ENCODE data around the gene ZSCAN5B. TPM values are rescaled to one million over a fixed set of nuclear protein-coding genes. Genes with fewer than 3 reads are reported as not detected.

ZSCAN5B gene
- total RNA-seq, 1 donor, result not detected

- no peak for TF ChIP-seq CTCF (IDR thresholded peaks at IDR 0.05; ENCODE audit: insufficient read depth, low read depth, low read length)
- H3K4me3 ChIP-seq (ENCODE audit: low read depth, low read length), result no peak overlapping the region
- DNase-seq (ENCODE audit: low read depth), result no peak
Measured at GRCh38 chr19:56159622-56160271, 37.8 kb downstream of the ZSCAN5B start.

DNA sequence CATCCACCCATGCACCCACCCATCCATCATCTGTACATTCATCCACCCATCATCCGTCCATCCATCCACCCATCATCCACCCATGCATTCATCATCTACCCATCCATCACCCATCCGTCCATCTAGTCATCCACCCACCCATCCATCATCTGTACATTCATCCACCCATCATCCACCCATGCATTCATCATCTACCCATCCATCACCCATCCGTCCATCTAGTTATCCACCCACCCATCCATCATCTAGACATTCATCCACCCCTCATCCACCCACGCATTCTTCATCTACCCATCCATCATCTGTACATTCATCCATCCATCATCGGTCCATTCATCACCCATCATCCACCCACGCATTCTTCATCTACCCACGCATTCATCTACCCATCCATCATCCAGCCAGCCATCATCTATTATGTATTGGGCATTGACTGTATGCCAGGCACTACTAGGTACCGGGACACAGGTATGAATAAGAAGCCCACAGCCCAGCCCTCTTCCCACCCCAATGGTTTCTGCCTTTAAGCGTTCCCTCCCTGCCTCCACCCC lies 38.5 kb downstream of the ZSCAN5B start:
- H3K4me3 ChIP-seq (ENCODE audit: low read depth, low read length), result no peak overlapping the region
- TF ChIP-seq CTCF (IDR thresholded peaks at IDR 0.05; ENCODE audit: insufficient read depth, low read depth, low read length), result no peak
- DNase-seq (ENCODE audit: low read depth), result no peak

- no peak for DNase-seq (ENCODE audit: low read depth)
- no peak overlapping the region for H3K4me3 ChIP-seq (ENCODE audit: low read depth, low read length)
- TF ChIP-seq CTCF (IDR thresholded peaks at IDR 0.05; ENCODE audit: insufficient read depth, low read depth, low read length), result no peak
Measured at GRCh38 chr19:56158170-56158757, 39.3 kb downstream of the ZSCAN5B start.

DNA sequence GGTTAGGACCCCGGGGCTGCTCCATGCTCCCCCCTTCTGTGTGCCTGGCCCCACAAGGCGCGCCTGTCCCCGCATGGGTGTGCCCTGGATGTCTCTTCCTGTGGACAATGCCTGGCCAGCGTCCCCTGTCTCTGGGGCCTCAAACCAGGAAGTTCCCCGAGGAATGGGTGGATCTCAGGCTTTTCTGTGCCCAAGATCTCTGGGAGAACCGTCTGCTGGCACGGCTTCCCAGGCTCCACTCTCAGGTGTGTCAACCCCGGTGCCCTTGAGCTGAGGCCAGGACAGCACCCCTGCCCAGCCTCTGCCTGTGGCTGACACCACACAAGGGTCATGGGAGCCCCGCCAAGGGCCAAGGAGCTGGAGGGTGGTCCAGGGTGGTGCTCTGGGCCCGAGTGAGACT lies 40.8 kb downstream of the ZSCAN5B start:
- no peak for DNase-seq (ENCODE audit: low read depth)
- TF ChIP-seq CTCF (IDR thresholded peaks at IDR 0.05; ENCODE audit: insufficient read depth, low read depth, low read length), result no peak
- no peak overlapping the region for H3K4me3 ChIP-seq (ENCODE audit: low read depth, low read length)

- peak; percentile 22 for TF ChIP-seq CTCF (IDR thresholded peaks at IDR 0.05; ENCODE audit: insufficient read depth, low read depth, low read length)
- no peak for DNase-seq (ENCODE audit: low read depth)
- no peak overlapping the region for H3K4me3 ChIP-seq (ENCODE audit: low read depth, low read length)
Measured at GRCh38 chr19:56155124-56155687, 42.4 kb downstream of the ZSCAN5B start.

DNA sequence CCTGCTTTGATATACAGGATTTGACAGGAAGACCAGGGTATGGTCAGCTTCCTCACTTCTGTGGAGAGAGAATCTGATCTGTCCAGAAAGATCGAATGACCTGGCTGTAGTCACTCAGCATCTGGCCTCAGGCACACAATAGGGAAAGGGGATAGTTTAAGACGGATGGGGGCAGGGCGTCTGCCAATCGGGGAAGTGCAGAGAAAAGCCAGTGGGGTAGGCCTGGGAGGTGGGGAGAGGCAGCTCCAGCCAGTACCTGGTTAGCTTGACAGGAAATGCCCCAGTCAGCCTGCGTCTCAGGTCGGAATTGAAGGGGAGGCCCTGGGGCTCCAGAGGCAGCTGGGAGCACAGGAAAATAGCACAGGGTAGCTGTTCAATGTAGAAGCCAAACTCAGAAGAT lies 44.1 kb downstream of the ZSCAN5B start:
- no peak overlapping the region for H3K4me3 ChIP-seq (ENCODE audit: low read depth, low read length)
- TF ChIP-seq CTCF (IDR thresholded peaks at IDR 0.05; ENCODE audit: insufficient read depth, low read depth, low read length), result no peak

More for the DNA sequence above, 44.1 kb downstream of the ZSCAN5B start:
- DNase-seq (ENCODE audit: low read depth), result no peak

Data from fibroblast of villous mesenchyme (primary cell).